ENCODE data around the gene CCM2L.

CCM2L gene

DNA sequence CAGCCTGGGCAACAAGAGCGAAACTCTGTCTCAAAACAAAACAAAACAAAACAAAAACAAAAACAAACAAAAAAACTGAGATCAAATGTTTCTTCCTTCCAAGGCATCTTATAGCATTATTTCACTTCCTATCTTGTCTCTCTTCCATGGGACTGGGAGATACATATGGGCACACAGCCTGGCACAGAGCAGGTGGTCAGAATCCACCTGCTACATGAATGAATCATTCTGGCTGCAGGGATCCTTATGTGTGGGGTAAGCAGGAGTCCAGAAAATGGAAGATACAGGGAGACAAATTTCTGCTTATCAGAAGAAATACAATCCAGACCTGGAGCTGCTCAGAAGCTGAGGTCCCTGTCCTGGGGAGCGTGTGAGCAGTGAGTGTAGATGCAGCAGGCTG lies 18.2 kb upstream of the CCM2L start:
- CTCF ChIA-PET: no interaction called here
- peaks cover 5 to 38% (median 21%) of the 10 kb centered on the region in 5 experiments for H3K27me3 ChIP-seq (replicated peaks in 2 of 5; ENCODE audit: control insufficient read depth in 4 of 5, insufficient read depth in 5 of 5, low read length in 4 of 5)
- H3K9me3 ChIP-seq (ENCODE audit: control extremely low read depth in 1 of 5, control insufficient read depth in 4 of 5, insufficient read depth in 2 of 5, low read depth in 1 of 5, low read length in 4 of 5): no peaks in the 10 kb centered on the region
- DNase-seq: no peak
- 90% methylated on average over 1 of the region's 2 CpGs for WGBS (ENCODE audit: insufficient coverage)
- H3K4me1 ChIP-seq (ENCODE audit: control extremely low read depth in 1 of 4, control insufficient read depth in 4 of 4, insufficient read depth in 4 of 4, low read length in 3 of 4): peaks cover 0 to 10% (median 4%) of the 10 kb centered on the region in 4 experiments
- H3K27ac ChIP-seq (ENCODE audit: insufficient read depth in 1 of 2, low read depth in 1 of 2, low read length in 2 of 2, poor library complexity in 1 of 2, severe bottlenecking in 2 of 2): no peak overlapping the region
- H3K4me3 ChIP-seq (ENCODE audit: control insufficient read depth in 1 of 7, extremely low read depth in 1 of 7, insufficient read depth in 4 of 7, low read depth in 2 of 7, low read length in 6 of 7): no peak overlapping the region
- H3K36me3 ChIP-seq (ENCODE audit: control insufficient read depth in 4 of 4, insufficient read depth in 4 of 4, low read length in 3 of 4): no peaks in the 10 kb centered on the region
- POLR2A ChIA-PET: no interaction called here

DNA sequence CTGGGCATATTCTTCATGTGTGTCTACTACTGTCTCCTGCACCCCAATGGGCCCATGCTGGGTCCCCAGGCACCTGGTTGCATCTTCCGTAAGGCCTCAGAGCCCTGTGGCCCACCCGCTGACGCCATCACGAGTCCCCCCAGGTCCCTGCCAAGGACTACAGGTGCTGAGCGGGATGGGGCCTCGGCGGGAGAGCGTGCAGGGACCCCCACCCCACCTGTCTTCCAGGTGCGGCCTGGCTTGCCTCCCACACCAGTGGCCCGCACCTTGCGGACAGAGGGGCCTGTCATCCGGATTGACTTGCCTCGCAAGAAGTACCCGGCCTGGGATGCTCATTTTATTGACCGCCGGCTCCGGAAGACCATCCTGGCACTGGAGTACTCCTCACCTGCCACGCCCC lies 13.2 kb upstream of the CCM2L start:
- Histone ChIP-seq H3K4me1 (ENCODE audit: control extremely low read depth in 1 of 4, control insufficient read depth in 4 of 4, insufficient read depth in 4 of 4, low read length in 3 of 4) (peaks cover 0 to 10% (median 4%) of the 10 kb centered on the region in 4 experiments), H3K9me3 (ENCODE audit: control extremely low read depth in 1 of 5, control insufficient read depth in 4 of 5, insufficient read depth in 2 of 5, low read depth in 1 of 5, low read length in 4 of 5) (no peaks in the 10 kb centered on the region), H3K36me3 (ENCODE audit: control insufficient read depth in 4 of 4, insufficient read depth in 4 of 4, low read length in 3 of 4) (no peaks in the 10 kb centered on the region), H3K27ac (ENCODE audit: insufficient read depth in 1 of 2, low read depth in 1 of 2, low read length in 2 of 2, poor library complexity in 1 of 2, severe bottlenecking in 2 of 2) (no peak overlapping the region), H3K27me3 (replicated peaks in 2 of 5; ENCODE audit: control insufficient read depth in 4 of 5, insufficient read depth in 5 of 5, low read length in 4 of 5) (peaks cover 5 to 38% (median 21%) of the 10 kb centered on the region in 5 experiments), H3K4me3 (ENCODE audit: control insufficient read depth in 1 of 7, extremely low read depth in 1 of 7, insufficient read depth in 4 of 7, low read depth in 2 of 7, low read length in 6 of 7) (no peak overlapping the region)
- POLR2A ChIA-PET: no interaction called here
- DNase-seq: no peak
- WGBS (ENCODE audit: insufficient coverage): 95% methylated on average over 18 of the region's 18 CpGs
- CTCF ChIA-PET: no interaction called here

- Histone ChIP-seq H3K36me3 (ENCODE audit: control insufficient read depth in 4 of 4, insufficient read depth in 4 of 4, low read length in 3 of 4) (no peaks in the 10 kb centered on the region), H3K27ac (ENCODE audit: insufficient read depth in 1 of 2, low read depth in 1 of 2, low read length in 2 of 2, poor library complexity in 1 of 2, severe bottlenecking in 2 of 2) (no peak overlapping the region), H3K27me3 (replicated peaks in 2 of 5; ENCODE audit: control insufficient read depth in 4 of 5, insufficient read depth in 5 of 5, low read length in 4 of 5) (peaks cover 4 to 29% (median 15%) of the 10 kb centered on the region in 5 experiments), H3K4me3 (ENCODE audit: control insufficient read depth in 1 of 7, extremely low read depth in 1 of 7, insufficient read depth in 4 of 7, low read depth in 2 of 7, low read length in 6 of 7) (no peak overlapping the region), H3K9me3 (ENCODE audit: control extremely low read depth in 1 of 5, control insufficient read depth in 4 of 5, insufficient read depth in 2 of 5, low read depth in 1 of 5, low read length in 4 of 5) (no peaks in the 10 kb centered on the region), H3K4me1 (ENCODE audit: control extremely low read depth in 1 of 4, control insufficient read depth in 4 of 4, insufficient read depth in 4 of 4, low read length in 3 of 4) (peaks cover 0 to 10% (median 4%) of the 10 kb centered on the region in 4 experiments)
- no peak for DNase-seq
- 88% methylated on average over 2 of the region's 2 CpGs for WGBS (ENCODE audit: insufficient coverage)
- ChIA-PET CTCF (no interaction called here), POLR2A (no interaction called here)
These were observed 12.0 kb upstream of the CCM2L start for GRCh38 chr20:31998246-31998645.

DNA sequence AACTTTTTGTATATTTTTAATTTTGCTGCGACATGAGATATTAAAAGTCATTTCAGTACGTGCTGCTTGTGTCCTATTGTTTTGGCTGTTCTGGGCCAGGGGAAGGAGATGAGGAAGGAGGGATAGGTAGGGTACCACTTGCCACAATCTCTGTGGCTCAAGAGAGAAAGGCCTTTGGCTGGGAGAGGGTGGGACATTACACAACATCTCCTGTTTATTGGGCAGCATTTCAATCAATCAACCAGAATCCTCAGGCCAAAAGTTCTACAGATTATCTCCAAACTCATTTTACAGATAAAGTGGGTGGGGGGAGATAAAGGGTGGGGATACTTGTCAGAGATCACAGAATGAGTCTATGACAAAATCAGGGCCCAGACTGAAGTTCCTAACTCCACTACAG lies 6.9 kb upstream of the CCM2L start:
- no peak overlapping the region for H3K27ac ChIP-seq (ENCODE audit: insufficient read depth in 1 of 2, low read depth in 1 of 2, low read length in 2 of 2, poor library complexity in 1 of 2, severe bottlenecking in 2 of 2)
- DNase-seq: no peak
- ChIA-PET CTCF (no interaction called here), POLR2A (no interaction called here)
- H3K9me3 ChIP-seq (ENCODE audit: control extremely low read depth in 1 of 5, control insufficient read depth in 4 of 5, insufficient read depth in 2 of 5, low read depth in 1 of 5, low read length in 4 of 5): no peaks in the 10 kb centered on the region
- no CpG with 5 or more reads among the region's 2 CpGs for WGBS (ENCODE audit: insufficient coverage)
- no peak overlapping the region for H3K4me3 ChIP-seq (ENCODE audit: control insufficient read depth in 1 of 7, extremely low read depth in 1 of 7, insufficient read depth in 4 of 7, low read depth in 2 of 7, low read length in 6 of 7)
- H3K27me3 ChIP-seq (replicated peaks in 2 of 5; ENCODE audit: control insufficient read depth in 4 of 5, insufficient read depth in 5 of 5, low read length in 4 of 5): no peaks in the 10 kb centered on the region
- no peaks in the 10 kb centered on the region for H3K36me3 ChIP-seq (ENCODE audit: control insufficient read depth in 4 of 4, insufficient read depth in 4 of 4, low read length in 3 of 4)
- peaks cover 0 to 9% (median 8%) of the 10 kb centered on the region in 4 experiments for H3K4me1 ChIP-seq (ENCODE audit: control extremely low read depth in 1 of 4, control insufficient read depth in 4 of 4, insufficient read depth in 4 of 4, low read length in 3 of 4)

GRCh38 chr20:32004963-32005362 lies 5.3 kb upstream of the CCM2L start:
- H3K4me3 ChIP-seq (ENCODE audit: control insufficient read depth in 1 of 7, extremely low read depth in 1 of 7, insufficient read depth in 4 of 7, low read depth in 2 of 7, low read length in 6 of 7): no peak overlapping the region
- ChIA-PET POLR2A (no interaction called here), CTCF (interaction anchor here (0.9 kb wide), 1 partner anchor 45 kb away, joined by 3 read pairs; no protein-coding TSS in a partner anchor)
- H3K4me1 ChIP-seq (ENCODE audit: control extremely low read depth in 1 of 4, control insufficient read depth in 4 of 4, insufficient read depth in 4 of 4, low read length in 3 of 4): peaks cover 0 to 11% (median 9%) of the 10 kb centered on the region in 4 experiments
- H3K36me3 ChIP-seq (ENCODE audit: control insufficient read depth in 4 of 4, insufficient read depth in 4 of 4, low read length in 3 of 4): no peaks in the 10 kb centered on the region
- H3K27ac ChIP-seq (ENCODE audit: insufficient read depth in 1 of 2, low read depth in 1 of 2, low read length in 2 of 2, poor library complexity in 1 of 2, severe bottlenecking in 2 of 2): no peak overlapping the region
- DNase-seq: peak in 2 of 3 donors; percentile 24 to 41
- no peaks in the 10 kb centered on the region for H3K27me3 ChIP-seq (replicated peaks in 2 of 5; ENCODE audit: control insufficient read depth in 4 of 5, insufficient read depth in 5 of 5, low read length in 4 of 5)
- H3K9me3 ChIP-seq (ENCODE audit: control extremely low read depth in 1 of 5, control insufficient read depth in 4 of 5, insufficient read depth in 2 of 5, low read depth in 1 of 5, low read length in 4 of 5): no peaks in the 10 kb centered on the region

DNA sequence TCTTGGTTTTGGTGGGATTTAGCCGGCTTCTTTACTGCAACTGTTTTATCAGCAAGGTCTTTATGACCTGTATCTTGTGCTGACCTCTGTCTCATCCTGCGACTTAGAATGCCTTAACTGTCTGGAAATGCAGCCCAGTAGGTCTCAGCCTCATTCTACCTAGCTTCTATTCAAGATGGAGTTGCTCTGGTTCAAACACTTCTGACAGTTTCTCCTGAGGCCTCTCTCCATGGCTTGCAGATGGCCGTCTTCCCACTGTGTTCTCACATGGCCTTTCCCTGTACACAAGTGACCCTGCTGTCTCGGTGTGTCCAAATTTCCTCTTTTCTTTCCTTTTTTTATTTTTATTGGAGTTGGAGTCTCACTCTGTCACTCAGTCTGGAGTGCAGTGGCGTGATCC lies 4.2 kb upstream of the CCM2L start:
- Histone ChIP-seq H3K4me3 (ENCODE audit: control insufficient read depth in 1 of 7, extremely low read depth in 1 of 7, insufficient read depth in 4 of 7, low read depth in 2 of 7, low read length in 6 of 7) (no peak overlapping the region), H3K27me3 (replicated peaks in 2 of 5; ENCODE audit: control insufficient read depth in 4 of 5, insufficient read depth in 5 of 5, low read length in 4 of 5) (no peaks in the 10 kb centered on the region), H3K4me1 (ENCODE audit: control extremely low read depth in 1 of 4, control insufficient read depth in 4 of 4, insufficient read depth in 4 of 4, low read length in 3 of 4) (peaks cover 0 to 11% (median 9%) of the 10 kb centered on the region in 4 experiments), H3K27ac (ENCODE audit: insufficient read depth in 1 of 2, low read depth in 1 of 2, low read length in 2 of 2, poor library complexity in 1 of 2, severe bottlenecking in 2 of 2) (no peak overlapping the region), H3K9me3 (ENCODE audit: control extremely low read depth in 1 of 5, control insufficient read depth in 4 of 5, insufficient read depth in 2 of 5, low read depth in 1 of 5, low read length in 4 of 5) (no peaks in the 10 kb centered on the region), H3K36me3 (ENCODE audit: control insufficient read depth in 4 of 4, insufficient read depth in 4 of 4, low read length in 3 of 4) (no peaks in the 10 kb centered on the region)
- ChIA-PET POLR2A (no interaction called here), CTCF (no interaction called here)
- 96% methylated on average over 4 of the region's 5 CpGs for WGBS (ENCODE audit: insufficient coverage)
- no peak for DNase-seq

DNA sequence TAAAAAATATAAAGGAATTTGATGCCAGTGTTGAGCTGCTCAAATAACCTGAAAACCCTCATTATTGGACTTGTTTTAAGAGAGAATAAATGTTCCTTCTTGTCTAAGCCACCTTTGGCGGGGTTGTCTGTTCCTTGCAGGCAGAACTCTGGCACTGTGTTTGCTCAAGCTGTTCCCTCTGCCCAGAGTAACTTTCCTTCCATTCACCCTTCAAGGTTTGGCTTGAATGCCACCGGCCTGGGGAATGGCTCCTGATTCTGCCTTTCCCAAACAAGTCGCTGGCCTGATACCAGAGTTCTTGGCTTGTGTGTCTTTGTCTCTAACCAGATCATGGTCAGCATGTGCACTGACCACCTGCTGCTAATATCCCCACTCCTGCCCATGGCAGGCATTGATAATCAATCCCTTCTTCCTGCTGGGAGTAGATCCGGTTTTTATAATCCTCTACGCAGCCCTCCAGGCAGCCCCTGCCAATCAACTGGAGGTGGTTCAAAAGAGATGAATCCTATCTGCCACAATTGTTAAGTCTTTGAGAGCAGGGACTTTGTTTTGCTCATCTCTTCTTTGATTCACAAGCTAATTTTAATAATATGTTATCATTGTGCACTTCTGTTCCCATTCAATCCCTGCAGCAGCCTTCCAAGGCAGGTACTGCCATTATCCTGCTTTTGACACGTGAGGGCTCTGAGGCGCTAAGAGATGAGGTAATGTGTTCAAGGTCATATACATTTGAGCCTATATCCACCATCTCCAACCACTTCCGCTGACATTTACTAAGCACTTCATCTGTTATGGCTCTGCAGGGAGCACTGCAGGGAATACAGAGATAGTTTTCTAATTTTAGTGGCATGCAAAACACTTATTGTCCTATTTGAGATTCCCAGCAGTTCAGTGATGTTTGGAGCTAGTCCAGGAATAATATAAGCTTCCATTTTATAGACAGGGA lies 3.1 kb upstream of the CCM2L start:
- CTCF ChIA-PET: interaction anchor here (0.7 to 1.6 kb wide), 4 partner anchors 9 to 191 kb away, joined by 3 to 6 read pairs (median 3); no protein-coding TSS in a partner anchor
- POLR2A ChIA-PET: no interaction called here
- Histone ChIP-seq H3K4me3 (ENCODE audit: control insufficient read depth in 1 of 7, extremely low read depth in 1 of 7, insufficient read depth in 4 of 7, low read depth in 2 of 7, low read length in 6 of 7) (no peak overlapping the region), H3K36me3 (ENCODE audit: control insufficient read depth in 4 of 4, insufficient read depth in 4 of 4, low read length in 3 of 4) (no peaks in the 10 kb centered on the region), H3K27me3 (replicated peaks in 2 of 5; ENCODE audit: control insufficient read depth in 4 of 5, insufficient read depth in 5 of 5, low read length in 4 of 5) (no peaks in the 10 kb centered on the region), H3K4me1 (ENCODE audit: control extremely low read depth in 1 of 4, control insufficient read depth in 4 of 4, insufficient read depth in 4 of 4, low read length in 3 of 4) (peaks cover 0 to 11% (median 9%) of the 10 kb centered on the region in 4 experiments), H3K9me3 (ENCODE audit: control extremely low read depth in 1 of 5, control insufficient read depth in 4 of 5, insufficient read depth in 2 of 5, low read depth in 1 of 5, low read length in 4 of 5) (no peaks in the 10 kb centered on the region), H3K27ac (ENCODE audit: insufficient read depth in 1 of 2, low read depth in 1 of 2, low read length in 2 of 2, poor library complexity in 1 of 2, severe bottlenecking in 2 of 2) (no peak overlapping the region)
- WGBS (ENCODE audit: insufficient coverage): 100% methylated on average over 4 of the region's 8 CpGs
- DNase-seq: no peak

All from common myeloid progenitor, CD34-positive (primary cell).